Mesothelial cell of epicardium (in vitro differentiated cells): ENCODE data around the gene ADGRD1. TPM values are rescaled to one million over a fixed set of nuclear protein-coding genes. Genes with fewer than 3 reads are reported as not detected.

Source experiments
- DNase-seq, 2 experiments: peaks; one replicate each; pipeline ENCODE4 v3.0.0; 2021; ENCODE audit warnings: low spot score in 2 of 2; ENCODE audit not compliant: unreplicated experiment in 2 of 2
- H3K27ac Mint-ChIP-seq: 2 replicates; pipeline ENCODE4 v1.8.0; 2021; ENCODE audit warnings: mixed read lengths
- H3K27me3 Mint-ChIP-seq: 2 replicates; pipeline ENCODE4 v1.8.0; 2021; ENCODE audit warnings: low read depth, mixed read lengths
- H3K36me3 Mint-ChIP-seq: 2 replicates; pipeline ENCODE4 v1.8.0; 2021; ENCODE audit warnings: mixed read lengths
- H3K4me1 Mint-ChIP-seq: 2 replicates; pipeline ENCODE4 v1.8.0; 2021; ENCODE audit warnings: mixed read lengths
- H3K4me3 Mint-ChIP-seq: 2 replicates; pipeline ENCODE4 v1.8.0; 2021; ENCODE audit warnings: mild to moderate bottlenecking, moderate library complexity, mixed read lengths
- H3K9me3 Mint-ChIP-seq: 2 replicates; pipeline ENCODE4 v1.8.0; 2021; ENCODE audit warnings: mixed read lengths
- CTCF ChIP-seq: fragments of 200-600 bp; sonication (generic); IDR thresholded peaks from one replicate; pipeline ENCODE4 v1.5.0; 2021; ENCODE audit warnings: antibody characterized with exemption; ENCODE audit not compliant: unreplicated experiment
- total RNA-seq: library from RNA; stranded (reverse); gene quantifications from 3 replicates; pipeline ENCODE4 v1.2.1, GENCODE V29; 2021

Gene ADGRD1
- total RNA-seq, 1 donor from 2014 or later: 7.2 TPM

GRCh38 chr12:131119936-131120335 is 166.2 kb downstream of the ADGRD1 start:
- no peak overlapping the region for H3K4me3 Mint-ChIP-seq
- no peak for TF ChIP-seq CTCF
- H3K9me3 Mint-ChIP-seq: no peaks in the 10 kb centered on the region
- H3K4me1 Mint-ChIP-seq: peaks cover 10% of the 10 kb centered on the region
- no peak for DNase-seq
- no peaks in the 10 kb centered on the region for H3K36me3 Mint-ChIP-seq
- no peak overlapping the region for H3K27ac Mint-ChIP-seq
- peaks cover 22% of the 10 kb centered on the region for H3K27me3 Mint-ChIP-seq

- TF ChIP-seq CTCF: no peak
- no peak for DNase-seq
- H3K27ac Mint-ChIP-seq: no peak overlapping the region
- no peaks in the 10 kb centered on the region for H3K36me3 Mint-ChIP-seq
- peaks cover 3% of the 10 kb centered on the region for H3K4me1 Mint-ChIP-seq
- no peak overlapping the region for H3K4me3 Mint-ChIP-seq
- no peaks in the 10 kb centered on the region for H3K9me3 Mint-ChIP-seq
- H3K27me3 Mint-ChIP-seq: peaks cover 22% of the 10 kb centered on the region
These were observed 167.1 kb downstream of the ADGRD1 start for GRCh38 chr12:131120831-131121271.

- no peaks in the 10 kb centered on the region for H3K36me3 Mint-ChIP-seq
- no peak for TF ChIP-seq CTCF
- no peaks in the 10 kb centered on the region for H3K9me3 Mint-ChIP-seq
These were observed 168.1 kb downstream of the ADGRD1 start for GRCh38 chr12:131121705-131122405.

GRCh38 chr12:131122631-131123030 is 168.9 kb downstream of the ADGRD1 start:
- DNase-seq: no peak
- no peak for TF ChIP-seq CTCF
- H3K4me1 Mint-ChIP-seq: no peaks in the 10 kb centered on the region
- H3K36me3 Mint-ChIP-seq: no peaks in the 10 kb centered on the region
- no peak overlapping the region for H3K4me3 Mint-ChIP-seq
- H3K27ac Mint-ChIP-seq: no peak overlapping the region
- H3K9me3 Mint-ChIP-seq: peaks cover 4% of the 10 kb centered on the region
- peaks cover 22% of the 10 kb centered on the region for H3K27me3 Mint-ChIP-seq

More at GRCh38 chr12:131121705-131122405, 168.1 kb downstream of the ADGRD1 start:
- no peak for DNase-seq
- no peak overlapping the region for H3K4me3 Mint-ChIP-seq
- H3K27me3 Mint-ChIP-seq: peaks cover 22% of the 10 kb centered on the region
- no peaks in the 10 kb centered on the region for H3K4me1 Mint-ChIP-seq
- H3K27ac Mint-ChIP-seq: no peak overlapping the region

- H3K27me3 Mint-ChIP-seq: peaks cover 13% of the 10 kb centered on the region
- H3K9me3 Mint-ChIP-seq: peaks cover 4% of the 10 kb centered on the region
- DNase-seq: no peak
- H3K27ac Mint-ChIP-seq: no peak overlapping the region
- TF ChIP-seq CTCF: no peak
- H3K4me1 Mint-ChIP-seq: no peaks in the 10 kb centered on the region
- H3K4me3 Mint-ChIP-seq: no peak overlapping the region
- no peaks in the 10 kb centered on the region for H3K36me3 Mint-ChIP-seq
These were observed 170.1 kb downstream of the ADGRD1 start for GRCh38 chr12:131123817-131124216.
